HepG2 (cell line): ENCODE results near the gene PPP1CA. TPM values are rescaled to one million over a fixed set of nuclear protein-coding genes. Genes with fewer than 3 reads are reported as not detected.

Experiments
- CHD4 ChIP-seq: fragments of 200-600 bp; sonication (generic); IDR thresholded peaks from 2 replicates; pipeline ENCODE4 v1.7.0; 2017; ENCODE audit warnings: mild to moderate bottlenecking, low read length, borderline replicate concordance
- HOXA3 ChIP-seq: sonication (generic); formaldehyde crosslinking; IDR thresholded peaks from 2 replicates; pipeline ENCODE4 v1.5.0; 2020; ENCODE audit warnings: missing genetic modification reagents
- JUNB ChIP-seq: sonication (generic); formaldehyde crosslinking; IDR thresholded peaks from 2 replicates; pipeline ENCODE4 v1.8.0; 2022; ENCODE audit warnings: missing genetic modification reagents, mild to moderate bottlenecking, borderline replicate concordance
- KLF15 ChIP-seq: sonication (generic); formaldehyde crosslinking; IDR thresholded peaks from 2 replicates; pipeline ENCODE4 v1.8.1; 2023; ENCODE audit warnings: borderline replicate concordance, mild to moderate bottlenecking, inconsistent platforms, missing genetic modification reagents, mixed read lengths
- MAZ ChIP-seq, 2 experiments: sonication (generic) in 1 of 2; formaldehyde crosslinking in 1 of 2; IDR thresholded peaks; 2 replicates each; pipeline versions ENCODE4 v1.5.0 to v1.6.1; 2012 to 2020; ENCODE audit warnings: low read depth in 2 of 2, mild to moderate bottlenecking in 2 of 2, borderline replicate concordance in 1 of 2, improper control_type of control experiment in 1 of 2, low read length in 1 of 2, missing genetic modification reagents in 1 of 2, moderate library complexity in 1 of 2
- MNT ChIP-seq: fragments of 450-650 bp; IDR thresholded peaks from 2 replicates; pipeline ENCODE4 v1.6.1; 2016
- NR2C2 ChIP-seq: sonication (generic); formaldehyde crosslinking; IDR thresholded peaks from 2 replicates; pipeline ENCODE4 v1.4.0; 2020; ENCODE audit warnings: missing genetic modification reagents, mild to moderate bottlenecking, moderate library complexity, borderline replicate concordance
- RBFOX2 ChIP-seq: fragments of 200-400 bp; formaldehyde crosslinking; IDR thresholded peaks from 2 replicates; pipeline ENCODE4 v1.6.1; 2017; ENCODE audit warnings: low read depth, mild to moderate bottlenecking, low read length
- SIN3B ChIP-seq: fragments of 150-350 bp; IDR thresholded peaks from 2 replicates; pipeline ENCODE4 v1.6.1; 2014; ENCODE audit warnings: low read length
- SMYD3 ChIP-seq: sonication (generic); formaldehyde crosslinking; IDR thresholded peaks from 2 replicates; pipeline ENCODE4 v1.8.1; 2023; ENCODE audit warnings: mild to moderate bottlenecking, missing genetic modification reagents
- SOX13 ChIP-seq, 3 experiments: fragments of 450-650 bp in 1 of 3; sonication (generic) in 1 of 3; formaldehyde crosslinking in 1 of 3; IDR thresholded peaks in 2 of 3; conservative IDR thresholded peaks in 1 of 3; 2 replicates each; pipeline versions ENCODE4 v1.5.0 to v1.6.1; 2016 to 2020; ENCODE audit warnings: antibody characterized with exemption in 1 of 3, mild to moderate bottlenecking in 1 of 3, missing compliant biosample characterization in 1 of 3, missing genetic modification reagents in 1 of 3, moderate library complexity in 1 of 3
- TMF1 ChIP-seq: sonication (generic); formaldehyde crosslinking; IDR thresholded peaks from 2 replicates; pipeline ENCODE4 v1.8.1; 2022; ENCODE audit warnings: low read depth, missing genetic modification reagents
- TOPORS ChIP-seq: sonication (generic); formaldehyde crosslinking; IDR thresholded peaks from 2 replicates; pipeline ENCODE4 v1.8.0; 2023; ENCODE audit warnings: mild to moderate bottlenecking, missing genetic modification reagents
- ZBTB49 ChIP-seq: sonication (generic); formaldehyde crosslinking; IDR thresholded peaks from 2 replicates; pipeline ENCODE4 v1.4.0; 2020; ENCODE audit warnings: missing genetic modification reagents, borderline replicate concordance
- ZKSCAN5 ChIP-seq: sonication (generic); formaldehyde crosslinking; IDR thresholded peaks from 2 replicates; pipeline ENCODE4 v1.5.1; 2020; ENCODE audit warnings: mild to moderate bottlenecking, missing genetic modification reagents
- ZNF33B ChIP-seq: sonication (generic); formaldehyde crosslinking; IDR thresholded peaks from 2 replicates; pipeline ENCODE4 v1.5.1; 2020; ENCODE audit warnings: mild to moderate bottlenecking, missing genetic modification reagents
- ZNF576 ChIP-seq: sonication (generic); formaldehyde crosslinking; IDR thresholded peaks from 2 replicates; pipeline ENCODE4 v1.4.0; 2020; ENCODE audit warnings: mild to moderate bottlenecking, missing genetic modification reagents
- ZNF614 ChIP-seq: IDR thresholded peaks from 2 replicates; pipeline ENCODE4 v1.6.1; 2018; ENCODE audit warnings: missing biosample characterization, missing genetic modification reagents, inconsistent platforms, borderline replicate concordance
- ZNF639 ChIP-seq: conservative IDR thresholded peaks from 2 replicates; pipeline ENCODE4 v1.6.1; 2018; ENCODE audit warnings: missing genetic modification reagents
- ZNF878 ChIP-seq: sonication (generic); formaldehyde crosslinking; IDR thresholded peaks from 2 replicates; pipeline ENCODE4 v1.8.1; 2023; ENCODE audit warnings: mild to moderate bottlenecking, missing genetic modification reagents, moderate library complexity
- ZNF879 ChIP-seq: sonication (generic); formaldehyde crosslinking; IDR thresholded peaks from 2 replicates; pipeline ENCODE4 v1.8.1; 2023; ENCODE audit warnings: missing genetic modification reagents
- ZNF891 ChIP-seq: sonication (generic); formaldehyde crosslinking; IDR thresholded peaks from 2 replicates; pipeline ENCODE4 v1.5.0; 2020; ENCODE audit warnings: mild to moderate bottlenecking, missing genetic modification reagents
- polyA plus RNA-seq, 8 experiments: library from polyadenylated mRNA; depleted of rRNA in 3 of 8; stranded (reverse) in 7 of 8; unstranded in 1 of 8; fragments of >200 nt; fragmentation: Illumina TruSeq in 4 of 8; extraction: Trizol in 4 of 8; gene quantifications; 2 replicates each; pipeline versions ENCODE4 v1.2.1 to v1.2.3, GENCODE V29; 2011 to 2016; ENCODE audit warnings: low read depth in 4 of 8, missing spikeins in 1 of 8, mixed read lengths in 1 of 8; ENCODE audit not compliant: insufficient read depth in 1 of 8
- total RNA-seq, 5 experiments: library from RNA; depleted of rRNA; stranded (reverse); fragments of >200 nt; fragmentation: Illumina TruSeq; extraction: Trizol; gene quantifications; 2 replicates each; pipeline ENCODE4 v1.2.3, GENCODE V29; 2016; ENCODE audit warnings: low read depth in 1 of 5

The PPP1CA gene
- total and polyA plus RNA-seq, 2 of the 13 experiments (the other 11 are each of a cell fraction or from before 2014, with no cell fraction given) = 149 to 170 TPM

- no peak for TF ChIP-seq ZBTB49 (CRISPR knock-in tag)
- no peak for TF ChIP-seq ZKSCAN5
- TF ChIP-seq ZNF614 (CRISPR knock-in tag) = peak; percentile 40; the same call in 1 of the 2 replicates
- TF ChIP-seq TMF1 (CRISPR knock-in tag) = peak; percentile 93; the same call in 1 of the 2 replicates
- TF ChIP-seq ZNF879 (CRISPR knock-in tag) = peak; percentile 93
- peak; percentile 92 for TF ChIP-seq ZNF878
- TF ChIP-seq RBFOX2 = peak; percentile 89
- no peak for TF ChIP-seq SOX13 (IDR thresholded peaks at IDR 0.05)
- peak in 1 of 2 experiments; percentile 63; a peak in 2 of 4 replicates for TF ChIP-seq SOX13 (CRISPR knock-in tag; conservative IDR thresholded peaks at IDR 0.05 in 1 of 2, IDR thresholded peaks at IDR 0.05 in 1 of 2)
- peak; percentile 53; the same call in 1 of the 2 replicates for TF ChIP-seq SIN3B
- no peak for TF ChIP-seq MAZ (IDR thresholded peaks at IDR 0.05; ENCODE audit: borderline replicate concordance, low read depth, low read length)
- 0 out of 2 replicates have a peak, but pooled peaks have one; percentile 2 for TF ChIP-seq MAZ (CRISPR knock-in tag; IDR thresholded peaks at IDR 0.05; ENCODE audit: low read depth)
- peak; percentile 68 for TF ChIP-seq NR2C2
- no peak for TF ChIP-seq CHD4
- peak; percentile 55; the same call in 1 of the 2 replicates for TF ChIP-seq ZNF576
- TF ChIP-seq HOXA3 = peak; percentile 80
- TF ChIP-seq MNT = peak; percentile 99
- TF ChIP-seq TOPORS = peak; percentile 88
- TF ChIP-seq ZNF639 (CRISPR knock-in tag) = peak; percentile 57; the same call in 1 of the 2 replicates
- TF ChIP-seq ZNF891 (CRISPR knock-in tag) = peak; percentile 75
- peak; percentile 97; the same call in 1 of the 2 replicates for TF ChIP-seq ZNF33B (CRISPR knock-in tag)
- TF ChIP-seq KLF15 (CRISPR knock-in tag) = peak; percentile 23; the same call in 1 of the 2 replicates
- no peak; the same call in 1 of the 2 replicates for TF ChIP-seq SMYD3 (CRISPR knock-in tag)
- 0 out of 2 replicates have a peak, but pooled peaks have one; percentile 44 for TF ChIP-seq JUNB (CRISPR knock-in tag)
Measured at GRCh38 chr11:67391304-67392182, 10.1 kb downstream of the PPP1CA start, which contains the start of gene RAD9A (continued).
